ENCODE data around the gene LEUTX. TPM values are rescaled to one million over a fixed set of nuclear protein-coding genes. Genes with fewer than 3 reads are reported as not detected.
A peak's percentile ranks its signal among the peaks of the same experiment; 100 is the strongest.

LEUTX gene
- total RNA-seq, 1 experiment from 2014 or later = not detected

- Histone ChIP-seq H3K9me3 (ENCODE audit: control insufficient read depth, insufficient read depth, low read depth, low read length) (no peaks in the 10 kb centered on the region), H3K4me1 (ENCODE audit: control insufficient read depth, insufficient read depth, low read length) (peaks cover 34% of the 10 kb centered on the region), H3K27ac (ENCODE audit: low read length) (0 out of 2 replicates have a peak overlapping the region, but pooled peaks have one; percentile 0), H3K4me3 (ENCODE audit: low read depth in 2 of 2, low read length in 2 of 2) (no peak overlapping the region), H3K27me3 (ENCODE audit: control insufficient read depth, insufficient read depth, low read length) (no peaks in the 10 kb centered on the region), H3K36me3 (ENCODE audit: control insufficient read depth, insufficient read depth, low read length) (peaks cover 51% of the 10 kb centered on the region)
- ATAC-seq (no peak), DNase-seq (ENCODE audit: low read depth, low spot score) (no peak)
- in situ Hi-C loops (cut with HindIII; ENCODE audit: low pct_unique_long_range_greater_than_20kb, low sequenced_read_pairs) = no loop called here
- ChIA-PET POLR2A (interaction anchor here (0.6 to 2.1 kb wide), 15 partner anchors 8 to 486 kb away, joined by 3 to 14 read pairs (median 7); partner anchors contain the start of genes FBL, RPS16 and SAMD4B), CTCF (interaction anchor here (0.6 to 6.6 kb wide), 12 partner anchors 13 to 1194 kb away, joined by 3 to 72 read pairs (median 4); partner anchors contain the start of gene FBL)
- TF ChIP-seq POLR2AphosphoS5 (IDR thresholded peaks at IDR 0.05; ENCODE audit: low read depth, low read length) (no peak), SIN3A (IDR thresholded peaks at IDR 0.05; ENCODE audit: borderline replicate concordance, insufficient read depth, low read depth, low read length) (no peak), TCF7L2 (IDR thresholded peaks at IDR 0.05; ENCODE audit: low read depth, low read length) (no peak)
- TF ChIP-seq, protein P1, sequence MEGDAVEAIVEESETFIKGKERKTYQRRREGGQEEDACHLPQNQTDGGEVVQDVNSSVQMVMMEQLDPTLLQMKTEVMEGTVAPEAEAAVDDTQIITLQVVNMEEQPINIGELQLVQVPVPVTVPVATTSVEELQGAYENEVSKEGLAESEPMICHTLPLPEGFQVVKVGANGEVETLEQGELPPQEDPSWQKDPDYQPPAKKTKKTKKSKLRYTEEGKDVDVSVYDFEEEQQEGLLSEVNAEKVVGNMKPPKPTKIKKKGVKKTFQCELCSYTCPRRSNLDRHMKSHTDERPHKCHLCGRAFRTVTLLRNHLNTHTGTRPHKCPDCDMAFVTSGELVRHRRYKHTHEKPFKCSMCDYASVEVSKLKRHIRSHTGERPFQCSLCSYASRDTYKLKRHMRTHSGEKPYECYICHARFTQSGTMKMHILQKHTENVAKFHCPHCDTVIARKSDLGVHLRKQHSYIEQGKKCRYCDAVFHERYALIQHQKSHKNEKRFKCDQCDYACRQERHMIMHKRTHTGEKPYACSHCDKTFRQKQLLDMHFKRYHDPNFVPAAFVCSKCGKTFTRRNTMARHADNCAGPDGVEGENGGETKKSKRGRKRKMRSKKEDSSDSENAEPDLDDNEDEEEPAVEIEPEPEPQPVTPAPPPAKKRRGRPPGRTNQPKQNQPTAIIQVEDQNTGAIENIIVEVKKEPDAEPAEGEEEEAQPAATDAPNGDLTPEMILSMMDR (IDR thresholded peaks at IDR 0.05) = no peak
- TF ChIP-seq, protein P2, sequence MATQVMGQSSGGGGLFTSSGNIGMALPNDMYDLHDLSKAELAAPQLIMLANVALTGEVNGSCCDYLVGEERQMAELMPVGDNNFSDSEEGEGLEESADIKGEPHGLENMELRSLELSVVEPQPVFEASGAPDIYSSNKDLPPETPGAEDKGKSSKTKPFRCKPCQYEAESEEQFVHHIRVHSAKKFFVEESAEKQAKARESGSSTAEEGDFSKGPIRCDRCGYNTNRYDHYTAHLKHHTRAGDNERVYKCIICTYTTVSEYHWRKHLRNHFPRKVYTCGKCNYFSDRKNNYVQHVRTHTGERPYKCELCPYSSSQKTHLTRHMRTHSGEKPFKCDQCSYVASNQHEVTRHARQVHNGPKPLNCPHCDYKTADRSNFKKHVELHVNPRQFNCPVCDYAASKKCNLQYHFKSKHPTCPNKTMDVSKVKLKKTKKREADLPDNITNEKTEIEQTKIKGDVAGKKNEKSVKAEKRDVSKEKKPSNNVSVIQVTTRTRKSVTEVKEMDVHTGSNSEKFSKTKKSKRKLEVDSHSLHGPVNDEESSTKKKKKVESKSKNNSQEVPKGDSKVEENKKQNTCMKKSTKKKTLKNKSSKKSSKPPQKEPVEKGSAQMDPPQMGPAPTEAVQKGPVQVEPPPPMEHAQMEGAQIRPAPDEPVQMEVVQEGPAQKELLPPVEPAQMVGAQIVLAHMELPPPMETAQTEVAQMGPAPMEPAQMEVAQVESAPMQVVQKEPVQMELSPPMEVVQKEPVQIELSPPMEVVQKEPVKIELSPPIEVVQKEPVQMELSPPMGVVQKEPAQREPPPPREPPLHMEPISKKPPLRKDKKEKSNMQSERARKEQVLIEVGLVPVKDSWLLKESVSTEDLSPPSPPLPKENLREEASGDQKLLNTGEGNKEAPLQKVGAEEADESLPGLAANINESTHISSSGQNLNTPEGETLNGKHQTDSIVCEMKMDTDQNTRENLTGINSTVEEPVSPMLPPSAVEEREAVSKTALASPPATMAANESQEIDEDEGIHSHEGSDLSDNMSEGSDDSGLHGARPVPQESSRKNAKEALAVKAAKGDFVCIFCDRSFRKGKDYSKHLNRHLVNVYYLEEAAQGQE (IDR thresholded peaks at IDR 0.05; ENCODE audit: insufficient read depth in 1 of 2, low read depth in 2 of 2, low read length in 1 of 2) = no peak
- TSS peak; percentile 19 for BruUV-seq (replicated peaks)
- intact Hi-C loops (cut with micrococcal nuclease; ENCODE audit: unreplicated experiment) = no loop called here
Measured at GRCh38 chr19:39828654-39829032, 50.0 kb downstream of the LEUTX start.

GRCh38 chr19:39829702-39830275, 51.1 kb downstream of the LEUTX start:
- H3K4me3 ChIP-seq (ENCODE audit: low read depth in 2 of 2, low read length in 2 of 2) = no peak overlapping the region
- ChIA-PET CTCF (interaction anchor here (0.5 to 6.6 kb wide), 6 partner anchors 14 to 448 kb away, joined by 3 to 72 read pairs (median 6); partner anchors contain the start of gene FBL), POLR2A (interaction anchor here (0.5 to 2.1 kb wide), 12 partner anchors 9 to 1177 kb away, joined by 4 to 10 read pairs (median 6); partner anchors contain the start of genes FBL and RPS16)
- H3K36me3 ChIP-seq (ENCODE audit: control insufficient read depth, insufficient read depth, low read length) = peaks cover 57% of the 10 kb centered on the region
- BruUV-seq (replicated peaks) = no TSS peak
- no peak for DNase-seq (ENCODE audit: low read depth, low spot score)
- no peak for ATAC-seq
- H3K27me3 ChIP-seq (ENCODE audit: control insufficient read depth, insufficient read depth, low read length) = no peaks in the 10 kb centered on the region
- H3K4me1 ChIP-seq (ENCODE audit: control insufficient read depth, insufficient read depth, low read length) = peaks cover 36% of the 10 kb centered on the region
- no peak overlapping the region for H3K27ac ChIP-seq (ENCODE audit: low read length)
- intact Hi-C loops (cut with micrococcal nuclease; ENCODE audit: unreplicated experiment) = loop anchor here (5.0 kb wide), 1 partner anchor 287 kb away; the partner anchor contains the start of gene EID2
- in situ Hi-C loops (cut with HindIII; ENCODE audit: low pct_unique_long_range_greater_than_20kb, low sequenced_read_pairs) = no loop called here
- TF ChIP-seq, protein P1 (IDR thresholded peaks at IDR 0.05) = no peak
- TF ChIP-seq TCF7L2 (IDR thresholded peaks at IDR 0.05; ENCODE audit: low read depth, low read length) = no peak
- TF ChIP-seq, protein P2 (IDR thresholded peaks at IDR 0.05; ENCODE audit: insufficient read depth in 1 of 2, low read depth in 2 of 2, low read length in 1 of 2) = no peak
- no peak for TF ChIP-seq SIN3A (IDR thresholded peaks at IDR 0.05; ENCODE audit: borderline replicate concordance, insufficient read depth, low read depth, low read length)
- TF ChIP-seq POLR2AphosphoS5 (IDR thresholded peaks at IDR 0.05; ENCODE audit: low read depth, low read length) = no peak
- no peaks in the 10 kb centered on the region for H3K9me3 ChIP-seq (ENCODE audit: control insufficient read depth, insufficient read depth, low read depth, low read length)

All from Panc1 (cell line).